ENCODE results near the gene SYNDIG1. TPM values are rescaled to one million over a fixed set of nuclear protein-coding genes. Genes with fewer than 3 reads are reported as not detected.

SYNDIG1 gene
- polyA plus RNA-seq, 1 donor from 2014 or later: 0.22 TPM

GRCh38 chr20:24581443-24582170 is 112.2 kb downstream of the SYNDIG1 start:
- Histone ChIP-seq H3F3A (ENCODE audit: insufficient read depth, low read length, poor library complexity, severe bottlenecking) (no peaks in the 10 kb centered on the region), H4K20me1 (ENCODE audit: insufficient read depth) (no peaks in the 10 kb centered on the region), H3K9ac (ENCODE audit: low read length) (no peak overlapping the region), H3K27ac (ENCODE audit: low read length) (no peak overlapping the region), H3K27me3 (ENCODE audit: insufficient read depth, low read depth, low read length) (no peaks in the 10 kb centered on the region), H3K36me3 (ENCODE audit: insufficient read depth, low read length) (no peaks in the 10 kb centered on the region), H3K79me2 (replicated peaks; ENCODE audit: insufficient read depth, low read length) (no peaks in the 10 kb centered on the region), H3K4me3 (ENCODE audit: low read length) (no peak overlapping the region), H2AFZ (ENCODE audit: low read depth, low read length) (no peak overlapping the region), H3K9me3 (ENCODE audit: low read length) (no peaks in the 10 kb centered on the region), H3K4me2 (ENCODE audit: low read length) (no peak overlapping the region), H3K9me2 (ENCODE audit: insufficient read depth, low read length) (no peaks in the 10 kb centered on the region)
- TF ChIP-seq EP300 (conservative IDR thresholded peaks at IDR 0.05; ENCODE audit: poor library complexity, severe bottlenecking): no peak
- TF ChIP-seq SMC3 (conservative IDR thresholded peaks at IDR 0.05; ENCODE audit: poor library complexity): no peak
- no peak for TF ChIP-seq POLR2AphosphoS5 (IDR thresholded peaks at IDR 0.05)
- no peak for TF ChIP-seq REST (IDR thresholded peaks at IDR 0.05; ENCODE audit: borderline replicate concordance)
- no peak for TF ChIP-seq TAF1 (IDR thresholded peaks at IDR 0.05; ENCODE audit: low read depth)
- no peak for TF ChIP-seq RAD21 (conservative IDR thresholded peaks at IDR 0.05)
- TF ChIP-seq MXI1 (conservative IDR thresholded peaks at IDR 0.05; ENCODE audit: poor library complexity, severe bottlenecking): no peak
- TF ChIP-seq CTCF (IDR thresholded peaks at IDR 0.05; ENCODE audit: poor library complexity, severe bottlenecking): no peak
- no peak for TF ChIP-seq EZH2 (IDR thresholded peaks at IDR 0.05; ENCODE audit: borderline replicate concordance, insufficient read depth, low read length, poor library complexity, severe bottlenecking)

- H3K9me3 ChIP-seq (ENCODE audit: low read length): no peaks in the 10 kb centered on the region
- no peaks in the 10 kb centered on the region for H4K20me1 ChIP-seq (ENCODE audit: insufficient read depth)
- no peaks in the 10 kb centered on the region for H3K27me3 ChIP-seq (ENCODE audit: insufficient read depth, low read depth, low read length)
- H3K36me3 ChIP-seq (ENCODE audit: insufficient read depth, low read length): no peaks in the 10 kb centered on the region
- H3K27ac ChIP-seq (ENCODE audit: low read length): no peak overlapping the region
- H2AFZ ChIP-seq (ENCODE audit: low read depth, low read length): no peak overlapping the region
- no peak overlapping the region for H3K4me3 ChIP-seq (ENCODE audit: low read length)
- H3K9me2 ChIP-seq (ENCODE audit: insufficient read depth, low read length): no peaks in the 10 kb centered on the region
- no peaks in the 10 kb centered on the region for H3K79me2 ChIP-seq (replicated peaks; ENCODE audit: insufficient read depth, low read length)
- TF ChIP-seq CTCF (IDR thresholded peaks at IDR 0.05; ENCODE audit: poor library complexity, severe bottlenecking): no peak
- no peak for TF ChIP-seq POLR2AphosphoS5 (IDR thresholded peaks at IDR 0.05)
- no peak overlapping the region for H3K4me2 ChIP-seq (ENCODE audit: low read length)
- H3F3A ChIP-seq (ENCODE audit: insufficient read depth, low read length, poor library complexity, severe bottlenecking): no peaks in the 10 kb centered on the region
- H3K9ac ChIP-seq (ENCODE audit: low read length): no peak overlapping the region
These were observed 113.1 kb downstream of the SYNDIG1 start for GRCh38 chr20:24582373-24583168.
